ENCODE results near the gene RABGGTA.

DNA sequence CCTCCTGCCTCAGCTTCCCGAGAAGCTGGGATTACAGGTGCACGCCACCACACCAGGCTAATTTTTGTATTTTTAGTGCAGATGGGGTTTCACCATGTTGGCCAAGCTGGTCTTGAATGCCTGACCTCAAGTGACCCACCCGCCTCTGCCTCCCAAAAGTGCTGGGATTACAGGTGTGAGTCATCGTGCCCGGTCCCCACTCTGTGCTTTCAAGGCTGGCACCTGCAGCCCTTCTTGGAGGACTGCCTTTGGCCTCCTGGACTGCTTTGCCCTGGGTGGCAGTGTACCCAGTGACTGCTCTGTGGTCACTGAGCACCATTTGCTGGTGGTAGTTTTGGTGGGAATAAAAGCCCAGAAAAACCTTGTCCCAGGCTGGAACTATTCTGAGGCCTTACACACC, 15.6 kb upstream of the RABGGTA start:
- TF ChIP-seq, protein P1, sequence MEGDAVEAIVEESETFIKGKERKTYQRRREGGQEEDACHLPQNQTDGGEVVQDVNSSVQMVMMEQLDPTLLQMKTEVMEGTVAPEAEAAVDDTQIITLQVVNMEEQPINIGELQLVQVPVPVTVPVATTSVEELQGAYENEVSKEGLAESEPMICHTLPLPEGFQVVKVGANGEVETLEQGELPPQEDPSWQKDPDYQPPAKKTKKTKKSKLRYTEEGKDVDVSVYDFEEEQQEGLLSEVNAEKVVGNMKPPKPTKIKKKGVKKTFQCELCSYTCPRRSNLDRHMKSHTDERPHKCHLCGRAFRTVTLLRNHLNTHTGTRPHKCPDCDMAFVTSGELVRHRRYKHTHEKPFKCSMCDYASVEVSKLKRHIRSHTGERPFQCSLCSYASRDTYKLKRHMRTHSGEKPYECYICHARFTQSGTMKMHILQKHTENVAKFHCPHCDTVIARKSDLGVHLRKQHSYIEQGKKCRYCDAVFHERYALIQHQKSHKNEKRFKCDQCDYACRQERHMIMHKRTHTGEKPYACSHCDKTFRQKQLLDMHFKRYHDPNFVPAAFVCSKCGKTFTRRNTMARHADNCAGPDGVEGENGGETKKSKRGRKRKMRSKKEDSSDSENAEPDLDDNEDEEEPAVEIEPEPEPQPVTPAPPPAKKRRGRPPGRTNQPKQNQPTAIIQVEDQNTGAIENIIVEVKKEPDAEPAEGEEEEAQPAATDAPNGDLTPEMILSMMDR (conservative IDR thresholded peaks at IDR 0.05; ENCODE audit: low read depth in 2 of 2) = no peak
- no peak for TF ChIP-seq EZH2 (IDR thresholded peaks at IDR 0.05; ENCODE audit: low read depth, unreplicated experiment)

Data from GM23338 (cell line).